ENCODE data around the gene PRKCSH.
A peak's percentile ranks its signal among the peaks of the same experiment; 100 is the strongest.

The PRKCSH gene

DNA sequence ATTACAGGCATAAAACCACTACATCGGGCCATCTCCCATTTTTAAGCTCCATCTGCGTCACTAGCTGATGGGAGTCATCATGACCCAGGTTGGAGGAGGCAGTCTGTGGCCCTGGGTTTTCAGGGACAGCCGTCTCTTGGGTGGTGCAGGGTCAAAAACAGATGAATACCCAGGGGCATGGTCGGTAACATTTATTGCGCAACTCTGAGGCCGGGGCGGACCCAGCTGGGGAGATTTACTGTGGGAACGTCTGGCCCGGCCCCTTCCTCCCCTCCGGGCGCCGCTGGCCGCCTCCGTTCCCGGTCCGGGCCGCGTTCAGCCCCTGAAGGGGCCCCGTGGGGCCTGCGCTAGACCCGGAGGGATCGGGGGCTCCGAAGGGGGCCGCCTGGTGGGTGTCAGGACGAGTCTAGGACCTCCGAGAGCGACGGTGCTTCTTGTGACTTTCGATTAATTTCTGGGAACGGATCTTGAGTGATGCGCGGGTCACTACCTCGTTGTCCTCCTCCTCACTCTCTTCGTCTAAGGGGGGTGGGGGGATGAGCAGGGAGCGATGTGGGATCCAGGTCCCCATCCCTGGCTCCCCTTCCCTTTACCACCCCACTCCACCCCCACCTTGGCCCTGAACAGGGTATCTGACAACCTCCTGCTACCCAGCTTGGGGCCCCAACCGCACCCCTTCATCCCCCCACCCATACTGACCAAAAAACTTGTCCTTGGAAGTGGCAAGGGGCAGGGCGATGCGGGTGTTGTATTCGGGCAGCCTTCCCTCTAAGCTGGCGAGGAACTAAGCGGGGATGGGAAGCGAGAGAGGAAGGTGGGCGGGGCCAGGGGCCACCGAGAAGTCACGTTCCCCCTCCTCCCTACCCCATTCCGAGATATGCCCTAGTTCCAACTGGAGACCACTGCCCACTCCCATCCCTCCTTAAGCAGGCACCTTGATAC is 14.7 kb upstream of the PRKCSH start:
- H3K4me3 ChIP-seq (replicated peaks; ENCODE audit: low read depth, low read length) = peak overlapping the region; percentile 38
- peak; percentile 53 for DNase-seq (ENCODE audit: low read depth)

DNA sequence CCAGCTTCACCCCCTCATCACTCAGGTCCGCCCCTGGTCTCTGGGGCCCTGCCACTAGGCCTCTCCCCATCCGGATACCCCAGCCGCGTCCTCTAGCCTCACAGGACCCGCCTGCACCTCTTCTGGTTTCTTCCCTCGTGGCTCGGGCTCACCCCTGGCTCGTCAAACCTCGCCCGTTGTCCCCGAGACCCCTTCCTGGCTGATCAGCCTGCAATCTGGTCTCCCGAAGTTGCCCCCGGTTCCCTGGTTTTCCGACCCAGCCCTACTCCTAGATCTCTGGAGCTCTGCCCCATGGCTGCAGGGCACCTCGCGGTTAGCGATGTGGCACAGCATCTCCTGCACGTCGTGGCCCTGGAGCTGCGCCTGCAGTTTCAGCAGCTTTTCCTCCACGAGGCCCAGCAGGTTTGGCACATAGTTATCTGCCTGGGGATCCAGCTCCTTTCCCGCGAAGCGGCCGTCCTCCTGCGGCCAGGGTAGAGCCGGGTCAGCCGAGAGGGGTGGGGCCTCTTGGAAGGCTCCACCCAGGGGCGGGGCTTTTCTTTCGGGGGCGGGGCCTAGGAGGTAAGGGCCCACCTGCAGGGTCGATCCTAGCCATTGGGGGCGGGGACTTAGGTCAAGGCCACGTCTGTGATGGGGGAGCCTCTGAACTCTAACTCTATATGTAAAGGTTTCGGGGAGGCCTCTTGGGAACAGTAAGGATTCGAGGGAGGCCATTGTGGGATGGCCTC is 13.9 kb upstream of the PRKCSH start:
- no peak overlapping the region for H3K4me3 ChIP-seq (replicated peaks; ENCODE audit: low read depth, low read length)
- DNase-seq (ENCODE audit: low read depth) = no peak
- TF ChIP-seq, protein P1, sequence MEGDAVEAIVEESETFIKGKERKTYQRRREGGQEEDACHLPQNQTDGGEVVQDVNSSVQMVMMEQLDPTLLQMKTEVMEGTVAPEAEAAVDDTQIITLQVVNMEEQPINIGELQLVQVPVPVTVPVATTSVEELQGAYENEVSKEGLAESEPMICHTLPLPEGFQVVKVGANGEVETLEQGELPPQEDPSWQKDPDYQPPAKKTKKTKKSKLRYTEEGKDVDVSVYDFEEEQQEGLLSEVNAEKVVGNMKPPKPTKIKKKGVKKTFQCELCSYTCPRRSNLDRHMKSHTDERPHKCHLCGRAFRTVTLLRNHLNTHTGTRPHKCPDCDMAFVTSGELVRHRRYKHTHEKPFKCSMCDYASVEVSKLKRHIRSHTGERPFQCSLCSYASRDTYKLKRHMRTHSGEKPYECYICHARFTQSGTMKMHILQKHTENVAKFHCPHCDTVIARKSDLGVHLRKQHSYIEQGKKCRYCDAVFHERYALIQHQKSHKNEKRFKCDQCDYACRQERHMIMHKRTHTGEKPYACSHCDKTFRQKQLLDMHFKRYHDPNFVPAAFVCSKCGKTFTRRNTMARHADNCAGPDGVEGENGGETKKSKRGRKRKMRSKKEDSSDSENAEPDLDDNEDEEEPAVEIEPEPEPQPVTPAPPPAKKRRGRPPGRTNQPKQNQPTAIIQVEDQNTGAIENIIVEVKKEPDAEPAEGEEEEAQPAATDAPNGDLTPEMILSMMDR (IDR thresholded peaks at IDR 0.05; ENCODE audit: low read length, missing control alignments) = no peak

More for the DNA sequence above, 14.7 kb upstream of the PRKCSH start:
- TF ChIP-seq, protein P1 (IDR thresholded peaks at IDR 0.05; ENCODE audit: low read length, missing control alignments) = no peak

- DNase-seq (ENCODE audit: low read depth) = peak; percentile 61
- H3K4me3 ChIP-seq (replicated peaks; ENCODE audit: low read depth, low read length) = no peak overlapping the region
These were observed 13.0 kb upstream of the PRKCSH start for GRCh38 chr19:11422163-11423065.

DNA sequence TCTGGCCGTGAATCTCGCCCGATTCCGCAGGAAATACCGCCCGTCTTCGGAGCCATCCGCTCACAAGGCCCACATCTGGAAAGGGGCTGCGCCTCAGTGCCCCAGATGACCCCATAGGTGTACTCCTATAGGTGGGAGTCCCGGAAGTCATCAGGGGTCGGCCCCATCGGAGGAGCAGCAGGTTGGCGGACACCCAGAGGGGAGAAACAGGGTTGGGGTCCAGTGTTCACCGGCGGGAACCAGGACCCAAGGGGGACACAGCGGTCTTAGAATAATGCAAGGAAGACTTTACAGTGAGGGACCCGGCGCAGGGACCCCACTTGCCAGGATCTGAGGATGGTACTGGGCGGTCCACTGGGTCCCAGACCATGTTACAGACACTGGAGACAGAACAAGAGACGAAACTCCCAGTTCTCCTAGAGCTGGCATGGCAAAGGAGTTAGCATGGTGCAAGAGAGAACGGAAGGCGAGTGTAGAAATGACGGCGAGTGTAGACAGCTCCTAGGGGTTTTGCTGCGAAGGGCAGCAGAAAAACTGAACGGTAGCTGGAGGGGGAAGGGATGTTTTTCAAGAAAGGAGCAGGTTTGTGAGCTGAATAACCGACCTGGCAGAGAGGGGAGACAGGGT is 12.2 kb upstream of the PRKCSH start:
- no peak for DNase-seq (ENCODE audit: low read depth)
- H3K4me3 ChIP-seq (replicated peaks; ENCODE audit: low read depth, low read length) = no peak overlapping the region

More at GRCh38 chr19:11422163-11423065, 13.0 kb upstream of the PRKCSH start:
- TF ChIP-seq, protein P1 (IDR thresholded peaks at IDR 0.05; ENCODE audit: low read length, missing control alignments) = no peak

GRCh38 chr19:11423791-11424181 is 11.6 kb upstream of the PRKCSH start:
- no peak overlapping the region for H3K4me3 ChIP-seq (replicated peaks; ENCODE audit: low read depth, low read length)
- TF ChIP-seq, protein P1 (IDR thresholded peaks at IDR 0.05; ENCODE audit: low read length, missing control alignments) = no peak
- DNase-seq (ENCODE audit: low read depth) = no peak

More for the DNA sequence above, 12.2 kb upstream of the PRKCSH start:
- TF ChIP-seq, protein P1 (IDR thresholded peaks at IDR 0.05; ENCODE audit: low read length, missing control alignments) = no peak
